Testis (tissue), 3 donors: ENCODE data around the gene ADAM10. TPM values are rescaled to one million over a fixed set of nuclear protein-coding genes. Genes with fewer than 3 reads are reported as not detected.

Source experiments
- DNase-seq: peaks from one replicate; pipeline ENCODE4 v3.0.0-alpha.2; 2019
- H3K27ac ChIP-seq, 2 donors: fragments of 200-600 bp; sonication (generic); one replicate each; pipeline ENCODE4 v1.5.1; 2019
- H3K27me3 ChIP-seq: fragments of 200-600 bp; sonication (generic); one replicate; pipeline ENCODE4 v1.5.1; 2019
- H3K36me3 ChIP-seq: fragments of 200-600 bp; sonication (generic); one replicate; pipeline ENCODE4 v1.5.1; 2017; ENCODE audit warnings: low read depth; ENCODE audit errors: missing control alignments
- H3K4me1 ChIP-seq: fragments of 200-600 bp; sonication (generic); one replicate; pipeline ENCODE4 v1.5.1; 2019
- H3K4me3 ChIP-seq, 2 donors: fragments of 200-600 bp; sonication (generic); one replicate each; pipeline ENCODE4 v1.5.1; 2017 to 2019
- H3K9me3 ChIP-seq: fragments of 200-600 bp; sonication (generic); one replicate; pipeline ENCODE4 v1.5.1; 2017
- POLR2A ChIP-seq: fragments of 450-650 bp; IDR thresholded peaks from one replicate; pipeline ENCODE4 v1.6.1; 2017; ENCODE audit warnings: antibody characterized with exemption, mild to moderate bottlenecking, moderate library complexity
- whole genome bisulfite sequencing, 2 donors: methylation state at CpG; one replicate each; pipeline ENCODE4 v1.1.5; 2018; 5-methylcytosine and 5-hydroxymethylcytosine counted together
- intact Hi-C: fragments of 100-400 bp; cut with DNase I; formaldehyde crosslinking; loops from one replicate; pipeline ENCODE4 v1.15.1; 2023; ENCODE audit warnings: low total_unique reads
- polyA plus RNA-seq: library from polyadenylated mRNA; stranded (reverse); fragments of 350-450 nt; fragmentation: Illumina TruSeq; extraction: RNeasy Lipid Tissue Mini Kit (QIAGEN cat#74804); gene quantifications from one replicate; pipeline ENCODE4 v1.2.3, GENCODE V29; 2014; ENCODE audit warnings: low read depth, low replicate concordance; ENCODE audit not compliant: insufficient read depth
- total RNA-seq, 2 donors: library from RNA; depleted of rRNA; stranded (reverse); fragments of >200 nt; gene quantifications; one replicate each; pipeline ENCODE4 v1.2.3, GENCODE V29; 2016
- TF ChIP-seq, protein P1 (sequence below), 3 experiments: fragments of 450-650 bp in 2 of 3; fragments of 200-600 bp in 1 of 3; sonication (generic) in 1 of 3; IDR thresholded peaks; one replicate each; pipeline ENCODE4 v1.5.1; 2016 to 2019; ENCODE audit warnings: antibody characterized with exemption in 3 of 3, mild to moderate bottlenecking in 2 of 3, moderate library complexity in 1 of 3

Gene ADAM10
- total and polyA plus RNA-seq, 3 donors from 2014 or later: 46.2 to 65.5 (median 58.7) TPM

DNA sequence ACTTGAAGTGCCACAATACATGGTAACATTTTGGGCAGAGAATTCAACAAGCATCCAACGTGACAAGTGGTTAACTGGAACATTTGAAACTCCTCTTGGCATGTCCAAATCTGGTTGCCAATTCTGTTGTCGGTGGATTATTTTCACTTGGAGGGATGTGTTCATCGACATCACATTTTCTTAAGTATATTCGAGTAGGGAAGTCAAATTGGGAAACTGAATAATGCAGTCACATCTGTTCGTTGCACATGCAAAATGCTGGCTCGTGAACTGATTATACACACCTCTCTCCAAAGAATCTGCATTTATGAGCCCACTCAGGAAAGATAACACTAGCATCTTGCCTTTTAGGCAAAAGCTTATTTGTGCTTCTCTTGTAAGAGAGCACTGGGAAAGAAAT, 178.0 kb downstream of the ADAM10 start:
- no peak for TF ChIP-seq POLR2A
- TF ChIP-seq, protein P1, sequence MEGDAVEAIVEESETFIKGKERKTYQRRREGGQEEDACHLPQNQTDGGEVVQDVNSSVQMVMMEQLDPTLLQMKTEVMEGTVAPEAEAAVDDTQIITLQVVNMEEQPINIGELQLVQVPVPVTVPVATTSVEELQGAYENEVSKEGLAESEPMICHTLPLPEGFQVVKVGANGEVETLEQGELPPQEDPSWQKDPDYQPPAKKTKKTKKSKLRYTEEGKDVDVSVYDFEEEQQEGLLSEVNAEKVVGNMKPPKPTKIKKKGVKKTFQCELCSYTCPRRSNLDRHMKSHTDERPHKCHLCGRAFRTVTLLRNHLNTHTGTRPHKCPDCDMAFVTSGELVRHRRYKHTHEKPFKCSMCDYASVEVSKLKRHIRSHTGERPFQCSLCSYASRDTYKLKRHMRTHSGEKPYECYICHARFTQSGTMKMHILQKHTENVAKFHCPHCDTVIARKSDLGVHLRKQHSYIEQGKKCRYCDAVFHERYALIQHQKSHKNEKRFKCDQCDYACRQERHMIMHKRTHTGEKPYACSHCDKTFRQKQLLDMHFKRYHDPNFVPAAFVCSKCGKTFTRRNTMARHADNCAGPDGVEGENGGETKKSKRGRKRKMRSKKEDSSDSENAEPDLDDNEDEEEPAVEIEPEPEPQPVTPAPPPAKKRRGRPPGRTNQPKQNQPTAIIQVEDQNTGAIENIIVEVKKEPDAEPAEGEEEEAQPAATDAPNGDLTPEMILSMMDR (IDR thresholded peaks at IDR 0.05): no peak
- Histone ChIP-seq H3K4me1 (no peaks in the 10 kb centered on the region), H3K27ac (no peak overlapping the region), H3K4me3 (no peak overlapping the region), H3K27me3 (no peaks in the 10 kb centered on the region), H3K9me3 (no peaks in the 10 kb centered on the region), H3K36me3 (no peaks in the 10 kb centered on the region)
- intact Hi-C loops: no loop called here
- 87% methylated on average over 6 of the region's 6 CpGs for WGBS, 2 donors
- DNase-seq: no peak

DNA sequence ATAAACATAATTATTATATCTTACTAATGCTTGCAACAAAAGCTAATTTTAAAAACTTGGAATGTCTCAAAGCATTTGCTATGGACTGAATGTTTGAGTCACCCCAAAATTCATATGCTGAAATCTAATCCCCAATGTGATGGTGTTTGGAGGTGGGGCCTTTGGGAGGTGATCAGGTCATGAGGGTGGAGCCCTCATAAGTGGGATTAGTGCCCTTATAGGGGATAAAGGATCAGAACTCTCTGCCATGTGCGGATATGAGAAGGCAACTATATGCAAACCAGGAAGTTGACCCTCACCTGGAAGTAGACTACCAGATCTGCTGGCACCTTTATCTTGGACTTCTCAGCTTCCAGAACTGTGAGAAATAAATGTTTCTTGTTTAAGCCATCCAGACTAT, 180.1 kb downstream of the ADAM10 start:
- Histone ChIP-seq H3K27ac (no peak overlapping the region), H3K4me3 (no peak overlapping the region), H3K4me1 (no peaks in the 10 kb centered on the region), H3K36me3 (no peaks in the 10 kb centered on the region), H3K9me3 (no peaks in the 10 kb centered on the region), H3K27me3 (no peaks in the 10 kb centered on the region)
- intact Hi-C loops: no loop called here
- no peak for DNase-seq
- WGBS, 2 donors: 82 to 100% methylated on average over 1 of the region's 1 CpG
- TF ChIP-seq, protein P1 (IDR thresholded peaks at IDR 0.05): no peak
- TF ChIP-seq POLR2A: no peak

- H3K27me3 ChIP-seq: no peaks in the 10 kb centered on the region
- no peak overlapping the region for H3K27ac ChIP-seq
- H3K36me3 ChIP-seq: no peaks in the 10 kb centered on the region
- no peaks in the 10 kb centered on the region for H3K9me3 ChIP-seq
- 41 to 47% methylated on average over 2 of the region's 2 CpGs for WGBS, 2 donors
- no peak overlapping the region for H3K4me3 ChIP-seq
- TF ChIP-seq POLR2A: no peak
- TF ChIP-seq, protein P1 (IDR thresholded peaks at IDR 0.05): no peak
- intact Hi-C loops: no loop called here
- no peak for DNase-seq
- H3K4me1 ChIP-seq: no peaks in the 10 kb centered on the region
Measured at GRCh38 chr15:58568157-58568571, 181.3 kb downstream of the ADAM10 start.

- WGBS, 2 donors: 89 to 94% methylated on average over 6 of the region's 6 CpGs
- H3K9me3 ChIP-seq: no peaks in the 10 kb centered on the region
- H3K4me3 ChIP-seq: no peak overlapping the region
- intact Hi-C loops: no loop called here
- TF ChIP-seq, protein P1 (IDR thresholded peaks at IDR 0.05): no peak
- no peak for TF ChIP-seq POLR2A
- no peaks in the 10 kb centered on the region for H3K4me1 ChIP-seq
- H3K27ac ChIP-seq: no peak overlapping the region
- DNase-seq: no peak
- no peaks in the 10 kb centered on the region for H3K27me3 ChIP-seq
- H3K36me3 ChIP-seq: no peaks in the 10 kb centered on the region
Measured at GRCh38 chr15:58566029-58566428, 183.5 kb downstream of the ADAM10 start.

GRCh38 chr15:58565619-58566018, 183.9 kb downstream of the ADAM10 start:
- Histone ChIP-seq H3K27ac (no peak overlapping the region), H3K36me3 (no peaks in the 10 kb centered on the region), H3K4me1 (no peaks in the 10 kb centered on the region), H3K27me3 (no peaks in the 10 kb centered on the region), H3K9me3 (no peaks in the 10 kb centered on the region), H3K4me3 (no peak overlapping the region)
- intact Hi-C loops: no loop called here
- no peak for DNase-seq
- TF ChIP-seq, protein P1 (IDR thresholded peaks at IDR 0.05): no peak
- TF ChIP-seq POLR2A: no peak
- WGBS, 2 donors: 62 to 67% methylated on average over 4 of the region's 4 CpGs
